NCI-H446 (cell line): ENCODE data around the gene DENND6B.
A peak's percentile ranks its signal among the peaks of the same experiment; 100 is the strongest.

Source experiments
- DNase-seq, 2 experiments: peaks; one replicate each; lab custom pipeline; 2025; lab: John Stamatoyannopoulos, UW

Gene DENND6B

GRCh38 chr22:50304528-50305392 lies 22.1 kb downstream of the DENND6B start:
- DNase-seq = peak; percentile 85 to 94

- peak; percentile 3 to 24 for DNase-seq
These were observed 22.8 kb downstream of the DENND6B start for GRCh38 chr22:50303848-50304527.

GRCh38 chr22:50303515-50303847 lies 23.3 kb downstream of the DENND6B start:
- DNase-seq = no peak

GRCh38 chr22:50302564-50302963 lies 24.2 kb downstream of the DENND6B start:
- DNase-seq = no peak

GRCh38 chr22:50302041-50302541 lies 24.7 kb downstream of the DENND6B start:
- DNase-seq = peak in 1 of 2 experiments; percentile 9

GRCh38 chr22:50301581-50301991 lies 25.2 kb downstream of the DENND6B start:
- DNase-seq = no peak

GRCh38 chr22:50300620-50301257 lies 26.1 kb downstream of the DENND6B start:
- DNase-seq = no peak

- DNase-seq = no peak
These were observed 26.8 kb downstream of the DENND6B start for GRCh38 chr22:50299785-50300619.

- DNase-seq = no peak
These were observed 27.7 kb downstream of the DENND6B start for GRCh38 chr22:50298937-50299784.

- DNase-seq = no peak
These were observed 28.6 kb downstream of the DENND6B start for GRCh38 chr22:50298266-50298637.

GRCh38 chr22:50297510-50298265 lies 29.1 kb downstream of the DENND6B start:
- no peak for DNase-seq

- no peak for DNase-seq
These were observed 29.9 kb downstream of the DENND6B start for GRCh38 chr22:50296658-50297490.

GRCh38 chr22:50294319-50294656 lies 32.5 kb downstream of the DENND6B start:
- DNase-seq = no peak

GRCh38 chr22:50293441-50294318 lies 33.1 kb downstream of the DENND6B start:
- no peak for DNase-seq

GRCh38 chr22:50292643-50293440 lies 34.0 kb downstream of the DENND6B start:
- DNase-seq = no peak

GRCh38 chr22:50289942-50290630 lies 36.7 kb downstream of the DENND6B start:
- no peak for DNase-seq
